H1 (cell line): ENCODE measurements around the gene STXBP5. TPM values are rescaled to one million over a fixed set of nuclear protein-coding genes. Genes with fewer than 3 reads are reported as not detected.

Source experiments
- CTCF ChIA-PET: fragments of 300-600 bp; sonication (Branson Sonifier 250); formaldehyde crosslinking; loops from one replicate; lab custom pipeline; 2021; ENCODE audit not compliant: partially characterized antibody; lab: Charles Lee
- POLR2A ChIA-PET: fragments of 300-600 bp; sonication (Branson Sonifier 250); formaldehyde crosslinking; loops from one replicate; lab custom pipeline; 2021; ENCODE audit warnings: inconsistent platforms; ENCODE audit not compliant: partially characterized antibody; lab: Charles Lee
- DNase-seq, 2 experiments: peaks; one replicate each; pipeline versions ENCODE4 v3.0.0 to v3.0.0-alpha.2; 2010 to 2022; ENCODE audit warnings: low spot score in 2 of 2, low read depth in 1 of 2, mixed read lengths in 1 of 2
- FAIRE-seq: peaks from 2 replicates; lab custom pipeline; 2011; peaks lifted over from hg19 to GRCh38; lab: Jason Lieb, UNC
- H2AFZ ChIP-seq: 2 replicates; pipeline ENCODE4 v1.8.1; 2012; ENCODE audit warnings: low read length, inconsistent platforms
- H2AK5ac ChIP-seq: 2 replicates; pipeline ENCODE4 v1.6.1; 2013; ENCODE audit warnings: low read depth, low read length
- H2BK120ac ChIP-seq: replicated peaks from 2 replicates; pipeline ENCODE3; 2013; ENCODE audit warnings: low read depth, low read length, inconsistent platforms
- H2BK12ac ChIP-seq: 2 replicates; pipeline ENCODE4 v1.6.1; 2013; ENCODE audit warnings: low read depth, low read length
- H2BK15ac ChIP-seq: 2 replicates; pipeline ENCODE4 v1.6.1; 2013; ENCODE audit warnings: low read length
- H2BK20ac ChIP-seq: 2 replicates; pipeline ENCODE4 v1.6.1; 2013; ENCODE audit warnings: low read length
- H2BK5ac ChIP-seq: 2 replicates; pipeline ENCODE4 v1.6.1; 2013; ENCODE audit warnings: low read depth, low read length
- H3K14ac ChIP-seq: 2 replicates; pipeline ENCODE4 v1.6.1; 2013; ENCODE audit warnings: inconsistent platforms; ENCODE audit not compliant: insufficient read length
- H3K18ac ChIP-seq: 2 replicates; pipeline ENCODE4 v1.6.1; 2013; ENCODE audit warnings: low read length; ENCODE audit errors: extremely low read depth
- H3K23ac ChIP-seq: 2 replicates; pipeline ENCODE4 v1.6.1; 2013; ENCODE audit warnings: inconsistent platforms; ENCODE audit not compliant: insufficient read length
- H3K23me2 ChIP-seq: 2 replicates; pipeline ENCODE4 v1.6.1; 2013; ENCODE audit warnings: low read depth, low read length
- H3K27ac ChIP-seq: 2 replicates; pipeline ENCODE4 v1.6.1; 2011; ENCODE audit warnings: low read depth, low read length, inconsistent platforms
- H3K27me3 ChIP-seq, 4 experiments: replicated peaks in 1 of 4; 1 replicate in 1 of 4; 2 replicates in 3 of 4; pipeline versions ENCODE4 v1.6.1 to v1.8.1; 2011 to 2013; ENCODE audit warnings: low read length in 3 of 4, mild to moderate bottlenecking in 3 of 4, inconsistent platforms in 2 of 4, mixed read lengths in 2 of 4, moderate library complexity in 1 of 4; ENCODE audit not compliant: control insufficient read depth in 3 of 4, insufficient read depth in 3 of 4; ENCODE audit errors: extremely low read depth in 1 of 4
- H3K36me3 ChIP-seq, 4 experiments: 2 replicates each; pipeline versions ENCODE4 v1.6.1 to v1.8.1; 2011 to 2013; ENCODE audit warnings: mild to moderate bottlenecking in 4 of 4, low read length in 3 of 4, moderate library complexity in 2 of 4, control low read depth in 1 of 4, inconsistent platforms in 1 of 4; ENCODE audit not compliant: insufficient read depth in 4 of 4, control insufficient read depth in 2 of 4
- H3K4ac ChIP-seq: replicated peaks from 2 replicates; pipeline ENCODE3; 2013; ENCODE audit warnings: low read length, low read depth, mixed read lengths, inconsistent platforms; ENCODE audit not compliant: insufficient read length
- H3K4me1 ChIP-seq, 4 experiments: replicated peaks in 1 of 4; 1 replicate in 1 of 4; 2 replicates in 3 of 4; pipeline versions ENCODE4 v1.6.1 to v1.8.1; 2011 to 2013; ENCODE audit warnings: low read length in 3 of 4, inconsistent platforms in 2 of 4, mixed read lengths in 1 of 4; ENCODE audit not compliant: insufficient read depth in 4 of 4, control insufficient read depth in 3 of 4
- H3K4me2 ChIP-seq, 2 experiments: 2 replicates each; pipeline versions ENCODE4 v1.6.1 to v1.8.1; 2011 to 2013; ENCODE audit warnings: low read depth in 2 of 2, low read length in 2 of 2, control low read depth in 1 of 2, inconsistent platforms in 1 of 2, mild to moderate bottlenecking in 1 of 2; ENCODE audit not compliant: insufficient read depth in 1 of 2
- H3K4me3 ChIP-seq, 4 experiments: fragments of 200-600, 300-600 bp in 1 of 4; sonication (generic), shearing (Covaris generic), sonication (Bioruptor Twin) in 1 of 4; 2 replicates each; pipeline versions ENCODE4 v1.5.1 to v1.8.1; 2011 to 2016; ENCODE audit warnings: low read length in 4 of 4, low read depth in 3 of 4, control low read depth in 2 of 4, inconsistent platforms in 2 of 4, mild to moderate bottlenecking in 2 of 4, mixed read lengths in 1 of 4, moderate library complexity in 1 of 4; ENCODE audit not compliant: insufficient read depth in 2 of 4; ENCODE audit errors: extremely low read depth in 1 of 4
- H3K56ac ChIP-seq: replicated peaks from 2 replicates; pipeline ENCODE3; 2013; ENCODE audit warnings: low read depth, mild to moderate bottlenecking, mixed read lengths, low read length, inconsistent platforms; ENCODE audit not compliant: insufficient read length
- H3K79me1 ChIP-seq: 2 replicates; pipeline ENCODE4 v1.6.1; 2013; ENCODE audit warnings: low read depth, low read length, control low read depth
- H3K79me2 ChIP-seq, 2 experiments: 2 replicates each; pipeline versions ENCODE4 v1.6.1 to v1.8.1; 2012 to 2013; ENCODE audit warnings: low read length in 2 of 2, mild to moderate bottlenecking in 2 of 2, inconsistent platforms in 1 of 2; ENCODE audit not compliant: insufficient read depth in 2 of 2, control insufficient read depth in 1 of 2
- H3K9ac ChIP-seq, 4 experiments: replicated peaks in 1 of 4; 1 replicate in 1 of 4; 2 replicates in 3 of 4; pipeline versions ENCODE4 v1.6.1 to v1.8.1; 2011 to 2013; ENCODE audit warnings: low read depth in 3 of 4, low read length in 3 of 4, control low read depth in 2 of 4, mild to moderate bottlenecking in 2 of 4, moderate library complexity in 2 of 4, inconsistent platforms in 1 of 4; ENCODE audit errors: extremely low read depth in 1 of 4
- H3K9me3 ChIP-seq, 2 experiments: 2 replicates each; pipeline versions ENCODE4 v1.6.1 to v1.8.1; 2012 to 2013; ENCODE audit warnings: mild to moderate bottlenecking in 2 of 2, moderate library complexity in 2 of 2, control low read depth in 1 of 2, inconsistent platforms in 1 of 2, low read depth in 1 of 2, low read length in 1 of 2, mixed read lengths in 1 of 2; ENCODE audit not compliant: insufficient read depth in 2 of 2
- H4K20me1 ChIP-seq, 2 experiments: replicated peaks in 1 of 2; 2 replicates each; pipeline versions ENCODE3 to v1.8.1; 2011 to 2013; ENCODE audit warnings: inconsistent platforms in 2 of 2, low read length in 2 of 2, mild to moderate bottlenecking in 1 of 2; ENCODE audit not compliant: insufficient read depth in 2 of 2, control insufficient read depth in 1 of 2
- H4K5ac ChIP-seq: 2 replicates; pipeline ENCODE4 v1.6.1; 2013; ENCODE audit warnings: low read length, low read depth, mixed read lengths, inconsistent platforms; ENCODE audit not compliant: insufficient read length
- H4K8ac ChIP-seq: 2 replicates; pipeline ENCODE4 v1.8.0; 2013; ENCODE audit warnings: mild to moderate bottlenecking, moderate library complexity, low read length, inconsistent platforms; ENCODE audit not compliant: insufficient read depth; ENCODE audit errors: extremely low read depth
- H4K91ac ChIP-seq: replicated peaks from 2 replicates; pipeline ENCODE3; 2013; ENCODE audit warnings: low read length, mixed read lengths, inconsistent platforms; ENCODE audit not compliant: insufficient read length
- CHD1 ChIP-seq: IDR thresholded peaks from 2 replicates; pipeline ENCODE4 v1.6.1; 2012; ENCODE audit warnings: low read depth, low read length, improper control_type of control experiment
- CHD2 ChIP-seq: IDR thresholded peaks from 2 replicates; pipeline ENCODE4 v1.6.1; 2012; ENCODE audit warnings: low read length, improper control_type of control experiment
- KDM1A ChIP-seq: fragments of 200-600, 300-600 bp; sonication (generic); IDR thresholded peaks from 2 replicates; pipeline ENCODE4 v1.7.1; 2016; ENCODE audit warnings: mild to moderate bottlenecking, low read length, borderline replicate concordance
- RAD21 ChIP-seq, 2 experiments: IDR thresholded peaks in 1 of 2; conservative IDR thresholded peaks in 1 of 2; 2 replicates each; pipeline ENCODE4 v1.6.1; 2011; ENCODE audit warnings: low read depth in 2 of 2, low read length in 2 of 2, improper control_type of control experiment in 1 of 2, inconsistent platforms in 1 of 2, mild to moderate bottlenecking in 1 of 2, moderate library complexity in 1 of 2
- SAP30 ChIP-seq: fragments of 300-600 bp; sonication (generic); IDR thresholded peaks from 2 replicates; pipeline ENCODE4 v1.7.1; 2012; ENCODE audit warnings: low read length, moderate library complexity, mild to moderate bottlenecking, inconsistent platforms; ENCODE audit not compliant: insufficient read depth, insufficient replicate concordance
- SIN3A ChIP-seq, 2 experiments: IDR thresholded peaks in 1 of 2; conservative IDR thresholded peaks in 1 of 2; 2 replicates each; pipeline ENCODE4 v1.6.1; 2011 to 2012; ENCODE audit warnings: low read length in 2 of 2, improper control_type of control experiment in 1 of 2, low read depth in 1 of 2, mild to moderate bottlenecking in 1 of 2
- TAF1 ChIP-seq: IDR thresholded peaks from 2 replicates; pipeline ENCODE4 v1.6.1; 2011; ENCODE audit warnings: mild to moderate bottlenecking, low read depth, low read length
- WGBS, 2 experiments: shearing (Covaris generic) in 1 of 2; methylation state at CpG; one replicate each; pipeline versions ENCODE4 v1.1.6 to v1.1.7; 2013 to 2015; ENCODE audit warnings: low lambda C conversion rate in 2 of 2, mixed read lengths in 2 of 2, inconsistent platforms in 1 of 2, low coverage in 1 of 2, missing lambda C conversion rate in 1 of 2; ENCODE audit not compliant: insufficient replicate concordance in 2 of 2, insufficient coverage in 1 of 2, insufficient read length in 1 of 2; ENCODE audit errors: extremely low coverage in 1 of 2, missing lambda C conversion rate in 1 of 2; 5-methylcytosine and 5-hydroxymethylcytosine counted together
- polyA plus RNA-seq, 7 experiments: library from polyadenylated mRNA; depleted of rRNA in 3 of 7; stranded (reverse) in 5 of 7; unstranded in 2 of 7; fragments of >200 nt in 5 of 7; fragments of 200-250 nt in 2 of 7; gene quantifications; 1 replicate in 5 of 7; 2 replicates in 1 of 7; 4 replicates in 1 of 7; pipeline versions ENCODE4 v1.2.1 to v1.2.3, GENCODE V29; 2011 to 2013; ENCODE audit warnings: missing spikeins in 2 of 7, mixed read lengths in 2 of 7
- total RNA-seq: library from RNA; stranded (reverse); fragmentation: NEBNext Ultra II Directional; extraction: Animal tissue kit (Norgen Biotek cat#: 25700); gene quantifications from 2 replicates; pipeline ENCODE4 v1.2.1, GENCODE V29; 2021

Gene STXBP5
- total and polyA plus RNA-seq, 2 of the 8 experiments (the other 6 are each of a cell fraction or from before 2014, with no cell fraction given): 2.7 to 10.8 TPM

- H3K9ac ChIP-seq: no peak overlapping the region
- no peak overlapping the region for H4K91ac ChIP-seq
- no peak overlapping the region for H3K4me2 ChIP-seq
- WGBS, 2 experiments: 87% methylated on average over 2 of the region's 2 CpGs; no CpG with 5 or more reads in 1 of the 2 experiments
- H4K20me1 ChIP-seq: peaks cover 0 to 1% of the 10 kb centered on the region in 2 experiments
- H3K9me3 ChIP-seq: no peaks in the 10 kb centered on the region
- H3K56ac ChIP-seq: no peak overlapping the region
- no peak overlapping the region for H2BK15ac ChIP-seq
- H3K4me3 ChIP-seq: no peak overlapping the region
- no peak overlapping the region for H3K14ac ChIP-seq
- no peak overlapping the region for H3K23ac ChIP-seq
- H2BK120ac ChIP-seq: no peak overlapping the region
- no peak overlapping the region for H2AFZ ChIP-seq
- H3K4ac ChIP-seq: no peak overlapping the region
- H3K79me2 ChIP-seq: no peaks in the 10 kb centered on the region
- no peak for DNase-seq
- H2BK5ac ChIP-seq: no peak overlapping the region
- FAIRE-seq: no peak
- H2AK5ac ChIP-seq: no peak overlapping the region
- ChIA-PET POLR2A (no interaction called here), CTCF (no interaction called here)
- H4K5ac ChIP-seq: no peak overlapping the region
- H4K8ac ChIP-seq: no peak overlapping the region
- no peaks in the 10 kb centered on the region for H3K23me2 ChIP-seq
- no peaks in the 10 kb centered on the region for H3K79me1 ChIP-seq
- H2BK12ac ChIP-seq: no peak overlapping the region
- H2BK20ac ChIP-seq: no peak overlapping the region
- H3K27ac ChIP-seq: no peak overlapping the region
- no peaks in the 10 kb centered on the region for H3K4me1 ChIP-seq
- no peaks in the 10 kb centered on the region for H3K27me3 ChIP-seq
- no peak overlapping the region for H3K18ac ChIP-seq
- H3K36me3 ChIP-seq: no peaks in the 10 kb centered on the region; a peak in 1 of 8 replicates
- TF ChIP-seq SIN3A (conservative IDR thresholded peaks at IDR 0.05 in 1 of 2, IDR thresholded peaks at IDR 0.05 in 1 of 2; ENCODE audit: low read depth in 1 of 2, low read length in 2 of 2) (no peak), SAP30 (no peak), CHD2 (no peak), TAF1 (no peak), KDM1A (no peak), RAD21 (IDR thresholded peaks at IDR 0.05 in 1 of 2, conservative IDR thresholded peaks at IDR 0.05 in 1 of 2; ENCODE audit: low read depth in 2 of 2, low read length in 2 of 2) (no peak), CHD1 (no peak)
Measured at GRCh38 chr6:147345902-147346301, 141.7 kb downstream of the STXBP5 start.
